Parathyroid adenoma (tissue), 2 donors: ENCODE data around the gene COPG2.
"Not testable (repeated sequence)": the region's sequence is repeated elsewhere in the genome, so short reads cannot be mapped to it uniquely, and the experiment has no call there.

Experiments
- H2AFZ ChIP-seq: fragments of 300-600 bp; sonication (generic); one replicate; pipeline ENCODE4 v1.7.0; 2017; ENCODE audit warnings: antibody characterized with exemption, mild to moderate bottlenecking
- H3K27ac ChIP-seq: fragments of 300-600 bp; sonication (generic); one replicate; pipeline ENCODE4 v1.7.0; 2017
- H3K27me3 ChIP-seq: fragments of 300-600 bp; sonication (generic); one replicate; pipeline ENCODE4 v1.7.0; 2017; ENCODE audit warnings: low read length; ENCODE audit not compliant: control insufficient read depth, insufficient read depth
- H3K36me3 ChIP-seq: fragments of 300-600 bp; sonication (generic); one replicate; pipeline ENCODE4 v1.7.0; 2017; ENCODE audit warnings: low read length; ENCODE audit not compliant: control insufficient read depth, insufficient read depth
- H3K4me1 ChIP-seq: fragments of 300-600 bp; sonication (generic); one replicate; pipeline ENCODE4 v1.7.0; 2017; ENCODE audit warnings: control low read depth
- H3K4me2 ChIP-seq: fragments of 300-600 bp; sonication (generic); one replicate; pipeline ENCODE4 v1.7.0; 2017; ENCODE audit warnings: low read length
- H3K4me3 ChIP-seq: fragments of 300-600 bp; sonication (generic); one replicate; pipeline ENCODE4 v1.7.0; 2017; ENCODE audit warnings: low read depth, low read length
- H3K79me2 ChIP-seq: fragments of 300-600 bp; sonication (generic); one replicate; pipeline ENCODE4 v1.7.0; 2017; ENCODE audit warnings: control low read depth
- H3K9ac ChIP-seq: fragments of 300-600 bp; sonication (generic); one replicate; pipeline ENCODE4 v1.7.0; 2017; ENCODE audit warnings: mild to moderate bottlenecking
- H3K9me3 ChIP-seq: fragments of 300-600 bp; sonication (generic); one replicate; pipeline ENCODE4 v1.7.0; 2017; ENCODE audit warnings: low read length; ENCODE audit not compliant: control insufficient read depth
- TF ChIP-seq, protein P1 (sequence below): fragments of 300-600 bp; sonication (generic); IDR thresholded peaks from one replicate; pipeline ENCODE4 v1.7.0; 2017; ENCODE audit warnings: antibody characterized with exemption, mild to moderate bottlenecking
- donor health status: primary hyperparathyroidism.

The COPG2 gene

GRCh38 chr7:130515315-130516040 is 153.1 kb downstream of the COPG2 start:
- H3K36me3 ChIP-seq, result no peaks in the 10 kb centered on the region
- TF ChIP-seq, protein P1, sequence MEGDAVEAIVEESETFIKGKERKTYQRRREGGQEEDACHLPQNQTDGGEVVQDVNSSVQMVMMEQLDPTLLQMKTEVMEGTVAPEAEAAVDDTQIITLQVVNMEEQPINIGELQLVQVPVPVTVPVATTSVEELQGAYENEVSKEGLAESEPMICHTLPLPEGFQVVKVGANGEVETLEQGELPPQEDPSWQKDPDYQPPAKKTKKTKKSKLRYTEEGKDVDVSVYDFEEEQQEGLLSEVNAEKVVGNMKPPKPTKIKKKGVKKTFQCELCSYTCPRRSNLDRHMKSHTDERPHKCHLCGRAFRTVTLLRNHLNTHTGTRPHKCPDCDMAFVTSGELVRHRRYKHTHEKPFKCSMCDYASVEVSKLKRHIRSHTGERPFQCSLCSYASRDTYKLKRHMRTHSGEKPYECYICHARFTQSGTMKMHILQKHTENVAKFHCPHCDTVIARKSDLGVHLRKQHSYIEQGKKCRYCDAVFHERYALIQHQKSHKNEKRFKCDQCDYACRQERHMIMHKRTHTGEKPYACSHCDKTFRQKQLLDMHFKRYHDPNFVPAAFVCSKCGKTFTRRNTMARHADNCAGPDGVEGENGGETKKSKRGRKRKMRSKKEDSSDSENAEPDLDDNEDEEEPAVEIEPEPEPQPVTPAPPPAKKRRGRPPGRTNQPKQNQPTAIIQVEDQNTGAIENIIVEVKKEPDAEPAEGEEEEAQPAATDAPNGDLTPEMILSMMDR, result no peak
- H3K79me2 ChIP-seq, result no peaks in the 10 kb centered on the region
- H3K9ac ChIP-seq, result no peak overlapping the region
- H3K27me3 ChIP-seq, result no peaks in the 10 kb centered on the region
- no peaks in the 10 kb centered on the region for H3K4me1 ChIP-seq
- H3K9me3 ChIP-seq, result no peaks in the 10 kb centered on the region
- no peak overlapping the region for H3K27ac ChIP-seq
- no peak overlapping the region for H2AFZ ChIP-seq
- H3K4me2 ChIP-seq, result no peak overlapping the region
- H3K4me3 ChIP-seq, result no peak overlapping the region

DNA sequence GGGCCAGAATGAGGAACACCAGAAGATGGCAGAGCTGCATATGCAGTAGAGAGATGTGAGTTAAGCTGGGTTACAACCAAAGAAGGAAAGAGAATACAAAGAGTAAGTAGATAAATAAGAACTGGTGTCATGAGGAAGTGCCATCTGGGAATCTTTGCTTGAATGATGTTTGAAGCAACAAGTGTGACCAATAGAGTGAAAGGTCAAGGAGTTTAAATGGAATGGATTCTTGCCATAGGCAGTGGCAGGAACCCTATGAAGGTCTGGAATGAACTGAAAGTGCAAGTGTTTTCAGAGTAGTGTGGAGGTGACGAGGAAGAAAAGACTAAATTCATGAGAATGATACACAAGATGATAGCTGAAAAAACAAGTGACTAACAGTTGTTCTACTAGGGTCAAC is 155.1 kb downstream of the COPG2 start:
- H3K4me2 ChIP-seq, result no peak overlapping the region
- H3K9ac ChIP-seq, result no peak overlapping the region
- H3K4me3 ChIP-seq, result no peak overlapping the region
- no peaks in the 10 kb centered on the region for H3K79me2 ChIP-seq
- H3K4me1 ChIP-seq, result no peaks in the 10 kb centered on the region
- no peak overlapping the region for H3K27ac ChIP-seq
- no peaks in the 10 kb centered on the region for H3K9me3 ChIP-seq
- H2AFZ ChIP-seq, result no peak overlapping the region
- H3K36me3 ChIP-seq, result no peaks in the 10 kb centered on the region
- TF ChIP-seq, protein P1, result no peak
- no peaks in the 10 kb centered on the region for H3K27me3 ChIP-seq

GRCh38 chr7:130512038-130512437 is 156.5 kb downstream of the COPG2 start:
- H3K27ac ChIP-seq, H3K36me3 ChIP-seq, H3K4me2 ChIP-seq, H3K9me3 ChIP-seq, H3K4me1 ChIP-seq, H3K9ac ChIP-seq, H3K27me3 ChIP-seq, H3K79me2 ChIP-seq, H3K4me3 ChIP-seq, H2AFZ ChIP-seq: not testable (repeated sequence)

DNA sequence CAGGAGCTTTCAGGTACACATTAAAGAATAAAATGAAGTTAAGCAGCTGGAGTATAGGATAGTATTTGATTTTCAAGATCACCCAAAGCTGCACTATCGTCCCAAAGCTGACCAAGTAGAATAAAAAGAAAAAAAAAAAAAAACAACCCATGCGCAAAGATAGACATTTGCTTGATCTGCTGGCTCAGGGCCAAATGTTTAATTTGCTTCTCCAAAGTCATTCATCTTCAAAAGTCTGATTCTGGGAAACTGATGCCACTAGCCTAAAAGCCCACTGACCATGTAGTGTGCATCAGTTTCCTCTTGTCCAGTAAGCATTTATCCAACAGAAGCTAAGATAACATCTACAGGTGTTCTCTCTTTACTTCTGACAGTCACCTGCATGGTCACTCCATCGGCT is 162.2 kb downstream of the COPG2 start:
- Histone ChIP-seq H3K9me3 (no peaks in the 10 kb centered on the region), H3K27me3 (no peaks in the 10 kb centered on the region), H3K9ac (no peak overlapping the region), H3K4me3 (no peak overlapping the region), H3K27ac (no peak overlapping the region), H3K36me3 (no peaks in the 10 kb centered on the region), H3K79me2 (no peaks in the 10 kb centered on the region), H3K4me2 (no peak overlapping the region), H2AFZ (no peak overlapping the region), H3K4me1 (no peaks in the 10 kb centered on the region)
- TF ChIP-seq, protein P1, result no peak

GRCh38 chr7:130505753-130506152 is 162.8 kb downstream of the COPG2 start:
- no peaks in the 10 kb centered on the region for H3K27me3 ChIP-seq
- no peaks in the 10 kb centered on the region for H3K9me3 ChIP-seq
- H3K4me2 ChIP-seq, result no peak overlapping the region
- no peaks in the 10 kb centered on the region for H3K36me3 ChIP-seq
- no peaks in the 10 kb centered on the region for H3K4me1 ChIP-seq
- no peak overlapping the region for H3K4me3 ChIP-seq
- TF ChIP-seq, protein P1, result no peak
- no peak overlapping the region for H3K27ac ChIP-seq
- H3K9ac ChIP-seq, result no peak overlapping the region
- no peaks in the 10 kb centered on the region for H3K79me2 ChIP-seq
- H2AFZ ChIP-seq, result no peak overlapping the region
